ENCODE measurements around the gene HSPA2. TPM values are rescaled to one million over a fixed set of nuclear protein-coding genes. Genes with fewer than 3 reads are reported as not detected.

HSPA2 gene
- total and polyA plus RNA-seq, 2 of the 4 experiments (the other 2 are of a cell fraction), result 18.4 to 19.7 TPM

DNA sequence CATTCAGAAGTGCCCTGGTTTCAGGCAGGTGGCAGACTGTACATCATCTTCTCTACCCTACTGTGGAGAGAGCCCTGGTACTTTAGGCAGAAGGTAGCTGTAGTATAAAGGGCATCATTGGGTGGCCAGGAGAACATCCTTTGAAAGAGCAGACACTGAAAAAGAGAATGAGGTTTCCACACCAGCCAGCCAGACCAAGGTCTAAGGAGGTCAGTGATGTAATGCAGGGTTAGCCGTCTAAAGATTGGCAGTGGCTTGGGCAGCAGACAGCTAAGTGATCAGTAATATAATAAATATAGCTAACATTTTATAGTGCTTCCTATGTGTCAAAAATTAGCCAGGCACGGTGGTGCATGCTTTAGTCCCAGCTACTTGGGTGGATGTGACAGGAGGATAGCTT, 48.9 kb upstream of the HSPA2 start:
- H3K4ac ChIP-seq (ENCODE audit: low read depth, low read length), result no peak overlapping the region
- H2AK5ac ChIP-seq (ENCODE audit: low read depth, low read length), result no peak overlapping the region
- H3K14ac ChIP-seq (replicated peaks; ENCODE audit: low read depth, low read length), result no peak overlapping the region
- H4K91ac ChIP-seq (ENCODE audit: insufficient read depth, low read depth, low read length), result no peak overlapping the region
- H3K9me1 ChIP-seq (ENCODE audit: insufficient read depth, low read length), result no peaks in the 10 kb centered on the region; the same call in 1 of the 2 replicates
- whole genome bisulfite sequencing, 2 experiments (ENCODE audit: extremely low coverage in 2 of 2, insufficient read length in 1 of 2), result no CpG with 5 or more reads among the region's 2 CpGs
- no peak overlapping the region for H4K5ac ChIP-seq (ENCODE audit: low read depth, low read length)
- H3K79me1 ChIP-seq (ENCODE audit: low read depth in 1 of 2, low read length in 2 of 2), result peaks cover 2 to 14% of the 10 kb centered on the region in 2 experiments; a peak in 3 of 4 replicates
- H4K20me1 ChIP-seq (ENCODE audit: insufficient read depth, low read length), result no peaks in the 10 kb centered on the region
- dilution Hi-C loops (cut with HindIII; ENCODE audit: low sequenced_read_pairs, unreplicated experiment), result no loop called here
- no peak overlapping the region for H3K9ac ChIP-seq (ENCODE audit: low read depth, low read length)
- H2BK5ac ChIP-seq (ENCODE audit: low read depth, low read length, poor library complexity, severe bottlenecking), result no peak overlapping the region
- no peak overlapping the region for H3K23ac ChIP-seq (ENCODE audit: low read depth, low read length)
- CTCF ChIA-PET, result interaction anchor here (0.9 to 1.3 kb wide), 2 partner anchors 11 to 122 kb away, joined by 3 to 4 read pairs; no protein-coding TSS in a partner anchor
- no peaks in the 10 kb centered on the region for H3K9me3 ChIP-seq (ENCODE audit: control insufficient read depth, insufficient read depth, low read length)
- TF ChIP-seq, protein P1, sequence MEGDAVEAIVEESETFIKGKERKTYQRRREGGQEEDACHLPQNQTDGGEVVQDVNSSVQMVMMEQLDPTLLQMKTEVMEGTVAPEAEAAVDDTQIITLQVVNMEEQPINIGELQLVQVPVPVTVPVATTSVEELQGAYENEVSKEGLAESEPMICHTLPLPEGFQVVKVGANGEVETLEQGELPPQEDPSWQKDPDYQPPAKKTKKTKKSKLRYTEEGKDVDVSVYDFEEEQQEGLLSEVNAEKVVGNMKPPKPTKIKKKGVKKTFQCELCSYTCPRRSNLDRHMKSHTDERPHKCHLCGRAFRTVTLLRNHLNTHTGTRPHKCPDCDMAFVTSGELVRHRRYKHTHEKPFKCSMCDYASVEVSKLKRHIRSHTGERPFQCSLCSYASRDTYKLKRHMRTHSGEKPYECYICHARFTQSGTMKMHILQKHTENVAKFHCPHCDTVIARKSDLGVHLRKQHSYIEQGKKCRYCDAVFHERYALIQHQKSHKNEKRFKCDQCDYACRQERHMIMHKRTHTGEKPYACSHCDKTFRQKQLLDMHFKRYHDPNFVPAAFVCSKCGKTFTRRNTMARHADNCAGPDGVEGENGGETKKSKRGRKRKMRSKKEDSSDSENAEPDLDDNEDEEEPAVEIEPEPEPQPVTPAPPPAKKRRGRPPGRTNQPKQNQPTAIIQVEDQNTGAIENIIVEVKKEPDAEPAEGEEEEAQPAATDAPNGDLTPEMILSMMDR (conservative IDR thresholded peaks at IDR 0.05; ENCODE audit: low read depth, low read length), result no peak
- TF ChIP-seq CEBPB (IDR thresholded peaks at IDR 0.05; ENCODE audit: low read depth, low read length) (no peak), CHD1 (IDR thresholded peaks at IDR 0.05; ENCODE audit: low read depth, low read length) (no peak), RAD21 (IDR thresholded peaks at IDR 0.05; ENCODE audit: low read length) (no peak), POLR2A (IDR thresholded peaks at IDR 0.05; ENCODE audit: low read depth, low read length) (no peak), MAFK (IDR thresholded peaks at IDR 0.05; ENCODE audit: low read depth, low read length) (no peak), MXI1 (IDR thresholded peaks at IDR 0.05; ENCODE audit: borderline replicate concordance, low read depth, low read length) (no peak), MAZ (IDR thresholded peaks at IDR 0.05; ENCODE audit: borderline replicate concordance, low read depth, low read length) (no peak), NFE2L2 (IDR thresholded peaks at IDR 0.05; ENCODE audit: low read depth, low read length) (no peak), RFX5 (IDR thresholded peaks at IDR 0.05; ENCODE audit: low read depth, low read length) (no peak), FOS (IDR thresholded peaks at IDR 0.05; ENCODE audit: low read depth, low read length) (no peak), BHLHE40 (IDR thresholded peaks at IDR 0.05; ENCODE audit: low read depth, low read length) (no peak), SMC3 (IDR thresholded peaks at IDR 0.05; ENCODE audit: low read depth, low read length) (no peak), RCOR1 (IDR thresholded peaks at IDR 0.05; ENCODE audit: insufficient replicate concordance, low read length) (no peak)
- TF ChIP-seq, protein P2, sequence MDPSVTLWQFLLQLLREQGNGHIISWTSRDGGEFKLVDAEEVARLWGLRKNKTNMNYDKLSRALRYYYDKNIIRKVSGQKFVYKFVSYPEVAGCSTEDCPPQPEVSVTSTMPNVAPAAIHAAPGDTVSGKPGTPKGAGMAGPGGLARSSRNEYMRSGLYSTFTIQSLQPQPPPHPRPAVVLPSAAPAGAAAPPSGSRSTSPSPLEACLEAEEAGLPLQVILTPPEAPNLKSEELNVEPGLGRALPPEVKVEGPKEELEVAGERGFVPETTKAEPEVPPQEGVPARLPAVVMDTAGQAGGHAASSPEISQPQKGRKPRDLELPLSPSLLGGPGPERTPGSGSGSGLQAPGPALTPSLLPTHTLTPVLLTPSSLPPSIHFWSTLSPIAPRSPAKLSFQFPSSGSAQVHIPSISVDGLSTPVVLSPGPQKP (IDR thresholded peaks at IDR 0.05; ENCODE audit: borderline replicate concordance, low read depth, low read length), result no peak
- TF ChIP-seq, protein P3, sequence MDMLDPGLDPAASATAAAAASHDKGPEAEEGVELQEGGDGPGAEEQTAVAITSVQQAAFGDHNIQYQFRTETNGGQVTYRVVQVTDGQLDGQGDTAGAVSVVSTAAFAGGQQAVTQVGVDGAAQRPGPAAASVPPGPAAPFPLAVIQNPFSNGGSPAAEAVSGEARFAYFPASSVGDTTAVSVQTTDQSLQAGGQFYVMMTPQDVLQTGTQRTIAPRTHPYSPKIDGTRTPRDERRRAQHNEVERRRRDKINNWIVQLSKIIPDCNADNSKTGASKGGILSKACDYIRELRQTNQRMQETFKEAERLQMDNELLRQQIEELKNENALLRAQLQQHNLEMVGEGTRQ (IDR thresholded peaks at IDR 0.05; ENCODE audit: low read depth, low read length), result no peak
- no peak for DNase-seq
- no peak overlapping the region for H3K4me2 ChIP-seq (ENCODE audit: low read depth, low read length)
- no peaks in the 10 kb centered on the region for H3K27me3 ChIP-seq (ENCODE audit: control insufficient read depth, insufficient read depth, low read length)
- BruUV-seq (replicated peaks), result no TSS peak
- H3K4me3 ChIP-seq (ENCODE audit: insufficient read depth, low read depth, low read length), result no peak overlapping the region
- no peak overlapping the region for H2AK9ac ChIP-seq (replicated peaks; ENCODE audit: low read depth, low read length, poor library complexity)
- no peak overlapping the region for H4K8ac ChIP-seq (ENCODE audit: low read depth in 2 of 2, low read length in 2 of 2)
- no peak overlapping the region for H3K56ac ChIP-seq (ENCODE audit: extremely low read depth, insufficient read depth, low read length)
- no peak overlapping the region for H2BK120ac ChIP-seq (ENCODE audit: low read depth, low read length)
- H2BK15ac ChIP-seq (ENCODE audit: low read depth, low read length), result no peak overlapping the region
- H3K27ac ChIP-seq (ENCODE audit: insufficient read depth, low read length), result no peak overlapping the region
- in situ Hi-C loops (cut with MboI; ENCODE audit: low sequenced_read_pairs), result loop anchor here (25.0 kb wide), 1 partner anchor 479 kb away; no protein-coding TSS in a partner anchor
- H3K36me3 ChIP-seq (ENCODE audit: control insufficient read depth, insufficient read depth, low read length), result peaks cover 12% of the 10 kb centered on the region
- POLR2A ChIA-PET (ENCODE audit: unreplicated experiment), result no interaction called here
- intact Hi-C loops (cut with micrococcal nuclease), result no loop called here
- H2AFZ ChIP-seq (replicated peaks; ENCODE audit: low read length, poor library complexity), result no peak overlapping the region
- no peak for ATAC-seq (ENCODE audit: low read depth)
- H2BK20ac ChIP-seq (ENCODE audit: low read depth, low read length), result no peak overlapping the region
- H3K18ac ChIP-seq (ENCODE audit: low read depth, low read length), result no peak overlapping the region
- no peaks in the 10 kb centered on the region for H3K4me1 ChIP-seq (ENCODE audit: control insufficient read depth, insufficient read depth, low read length)
